Breast epithelium (tissue), 3 donors: ENCODE measurements around the gene OR6S1.

ENCODE experiments used
- POLR2A ChIP-seq: fragments of 450-650 bp; IDR thresholded peaks from one replicate; pipeline ENCODE4 v1.6.1; 2016; ENCODE audit warnings: antibody characterized with exemption, mild to moderate bottlenecking, moderate library complexity
- TF ChIP-seq, protein P1 (sequence below), 3 donors: fragments of 450-650 bp; IDR thresholded peaks; one replicate each; pipeline ENCODE4 v1.5.1; 2016 to 2017; ENCODE audit warnings: antibody characterized with exemption in 3 of 3, mild to moderate bottlenecking in 3 of 3, moderate library complexity in 3 of 3

DNA sequence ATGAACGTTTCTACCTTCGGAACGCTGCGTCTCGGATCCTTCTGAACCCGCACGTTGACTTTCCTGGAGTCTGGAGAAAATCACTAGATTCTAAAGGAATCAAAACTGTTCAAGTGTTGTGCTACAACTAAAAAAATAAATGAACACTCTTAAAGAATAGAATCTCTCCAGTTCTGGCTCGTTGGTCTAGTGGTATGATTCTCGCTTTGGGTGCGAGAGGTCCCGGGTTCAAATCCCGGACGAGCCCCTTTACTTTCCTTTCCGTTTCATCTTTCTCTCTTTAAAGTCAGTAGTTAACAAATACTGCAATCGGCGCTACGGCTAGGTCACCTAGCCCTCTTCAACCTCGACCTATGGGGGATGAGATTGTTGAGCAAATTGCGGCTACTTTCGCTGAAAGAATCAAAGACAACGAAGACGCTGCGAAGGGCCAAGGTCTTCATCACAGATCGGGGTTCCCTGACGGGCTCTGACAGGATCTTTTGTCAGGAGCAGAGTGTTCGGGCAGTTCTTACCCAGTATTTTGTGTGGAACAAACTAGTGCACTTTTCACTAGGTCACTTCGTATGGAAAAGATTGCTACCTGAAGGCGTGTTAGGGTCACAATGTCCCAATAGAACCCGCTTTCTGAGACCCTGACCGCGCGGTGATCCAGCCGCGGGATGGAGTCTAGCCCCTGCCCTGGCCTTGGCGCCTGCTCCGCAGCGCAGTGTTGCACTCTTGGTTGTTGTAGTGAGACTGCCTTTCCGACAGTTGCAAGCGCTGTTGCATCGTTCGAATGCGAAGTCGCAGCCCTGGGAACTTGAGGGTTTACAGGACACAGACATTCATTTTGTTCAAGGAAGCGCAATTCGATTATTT, 8.4 kb downstream of the OR6S1 start:
- no peak for TF ChIP-seq POLR2A
- TF ChIP-seq, protein P1, sequence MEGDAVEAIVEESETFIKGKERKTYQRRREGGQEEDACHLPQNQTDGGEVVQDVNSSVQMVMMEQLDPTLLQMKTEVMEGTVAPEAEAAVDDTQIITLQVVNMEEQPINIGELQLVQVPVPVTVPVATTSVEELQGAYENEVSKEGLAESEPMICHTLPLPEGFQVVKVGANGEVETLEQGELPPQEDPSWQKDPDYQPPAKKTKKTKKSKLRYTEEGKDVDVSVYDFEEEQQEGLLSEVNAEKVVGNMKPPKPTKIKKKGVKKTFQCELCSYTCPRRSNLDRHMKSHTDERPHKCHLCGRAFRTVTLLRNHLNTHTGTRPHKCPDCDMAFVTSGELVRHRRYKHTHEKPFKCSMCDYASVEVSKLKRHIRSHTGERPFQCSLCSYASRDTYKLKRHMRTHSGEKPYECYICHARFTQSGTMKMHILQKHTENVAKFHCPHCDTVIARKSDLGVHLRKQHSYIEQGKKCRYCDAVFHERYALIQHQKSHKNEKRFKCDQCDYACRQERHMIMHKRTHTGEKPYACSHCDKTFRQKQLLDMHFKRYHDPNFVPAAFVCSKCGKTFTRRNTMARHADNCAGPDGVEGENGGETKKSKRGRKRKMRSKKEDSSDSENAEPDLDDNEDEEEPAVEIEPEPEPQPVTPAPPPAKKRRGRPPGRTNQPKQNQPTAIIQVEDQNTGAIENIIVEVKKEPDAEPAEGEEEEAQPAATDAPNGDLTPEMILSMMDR (IDR thresholded peaks at IDR 0.05), result no peak
